Naive thymus-derived CD4-positive, alpha-beta T cell (primary cell): ENCODE results near the gene OCA2. TPM values are rescaled to one million over a fixed set of nuclear protein-coding genes. Genes with fewer than 3 reads are reported as not detected.

Source experiments
- ATAC-seq: fragments of 150-1000 bp; cut with Tn5 transposase; 2 replicates; pipeline ENCODE4 v1.10.0; 2021; ENCODE audit warnings: mild to moderate bottlenecking, moderate library complexity
- CTCF ChIA-PET: fragments of 350-600 bp; sonication (Branson Sonifier 250); formaldehyde crosslinking; loops from one replicate; lab custom pipeline; 2021; ENCODE audit warnings: antibody characterized with exemption; lab: Charles Lee
- POLR2A ChIA-PET: fragments of 350-600 bp; sonication (Branson Sonifier 250); formaldehyde crosslinking; loops from one replicate; lab custom pipeline; 2021; ENCODE audit warnings: antibody characterized with exemption, inconsistent platforms; lab: Charles Lee
- DNase-seq, 9 donors: peaks; one replicate each; pipeline versions ENCODE4 v3.0.0 to v3.0.0-alpha.2; 2020 to 2022; ENCODE audit warnings: mixed read lengths in 1 of 9
- H3K27ac ChIP-seq: one replicate; pipeline ENCODE4 v1.7.0; 2013; ENCODE audit warnings: mild to moderate bottlenecking, low read depth, low read length, moderate library complexity
- H3K27me3 ChIP-seq, 2 donors: one replicate each; pipeline ENCODE4 v1.7.0; 2013; ENCODE audit warnings: low read length in 2 of 2, mild to moderate bottlenecking in 2 of 2, moderate library complexity in 2 of 2; ENCODE audit not compliant: control insufficient read depth in 2 of 2, insufficient read depth in 2 of 2
- H3K36me3 ChIP-seq, 3 experiments: 1 replicate in 2 of 3; 2 replicates in 1 of 3; pipeline ENCODE4 v1.7.0; 2013; ENCODE audit warnings: low read length in 3 of 3, mild to moderate bottlenecking in 3 of 3, moderate library complexity in 1 of 3; ENCODE audit not compliant: insufficient read depth in 3 of 3, control insufficient read depth in 2 of 3
- H3K4me1 ChIP-seq, 2 donors: one replicate each; pipeline ENCODE4 v1.7.0; 2013; ENCODE audit warnings: low read length in 2 of 2, mild to moderate bottlenecking in 2 of 2, moderate library complexity in 1 of 2; ENCODE audit not compliant: control insufficient read depth in 2 of 2, insufficient read depth in 2 of 2
- H3K4me3 ChIP-seq: 2 replicates; pipeline ENCODE4 v1.7.0; 2013; ENCODE audit warnings: mild to moderate bottlenecking, low read length
- H3K9me3 ChIP-seq, 3 experiments: 1 replicate in 2 of 3; 2 replicates in 1 of 3; pipeline ENCODE4 v1.7.0; 2013; ENCODE audit warnings: low read length in 3 of 3; ENCODE audit not compliant: control insufficient read depth in 2 of 3
- H3K27ac Mint-ChIP-seq, 9 donors: one replicate each; pipeline ENCODE4 v1.8.0; 2020 to 2022; ENCODE audit warnings: mixed read lengths in 9 of 9, mild to moderate bottlenecking in 8 of 9, moderate library complexity in 5 of 9, inconsistent platforms in 2 of 9
- H3K27me3 Mint-ChIP-seq, 5 donors: one replicate each; pipeline ENCODE4 v1.8.0; 2021 to 2022; ENCODE audit warnings: mixed read lengths in 5 of 5, mild to moderate bottlenecking in 1 of 5
- H3K36me3 Mint-ChIP-seq, 5 donors: one replicate each; pipeline ENCODE4 v1.8.0; 2020 to 2022; ENCODE audit warnings: mixed read lengths in 5 of 5, mild to moderate bottlenecking in 3 of 5, inconsistent platforms in 1 of 5
- H3K4me1 Mint-ChIP-seq, 7 donors: one replicate each; pipeline ENCODE4 v1.8.0; 2020 to 2022; ENCODE audit warnings: mixed read lengths in 7 of 7, mild to moderate bottlenecking in 3 of 7, inconsistent platforms in 1 of 7
- H3K4me3 Mint-ChIP-seq, 10 donors: one replicate each; pipeline ENCODE4 v1.8.0; 2020 to 2022; ENCODE audit warnings: mild to moderate bottlenecking in 10 of 10, mixed read lengths in 10 of 10, moderate library complexity in 6 of 10, inconsistent platforms in 2 of 10
- H3K9me3 Mint-ChIP-seq, 11 donors: one replicate each; pipeline ENCODE4 v1.8.0; 2020 to 2022; ENCODE audit warnings: mixed read lengths in 11 of 11, mild to moderate bottlenecking in 4 of 11, inconsistent platforms in 1 of 11, moderate library complexity in 1 of 11
- intact Hi-C, 2 donors: fragments of 100-400 bp; cut with micrococcal nuclease; formaldehyde crosslinking; loops; one replicate each; pipeline ENCODE4 v1.15.1; 2023
- polyA plus RNA-seq, 2 donors: library from polyadenylated mRNA; unstranded; fragments of 300-500 nt; fragmentation: Illumina TruSeq; gene quantifications; one replicate each; pipeline ENCODE4 v1.2.3, GENCODE V29; 2021
- total RNA-seq, 6 experiments: library from RNA in 5 of 6; stranded (reverse) in 5 of 6; gene quantifications; 1 replicate in 5 of 6; 2 replicates in 1 of 6; pipeline ENCODE4 v1.2.3 and lab custom pipeline; 2021 to 2026

Gene OCA2
- total and polyA plus RNA-seq, 7 experiments from 2014 or later: not detected

GRCh38 chr15:28078191-28078719 is 20.9 kb downstream of the OCA2 start:
- ChIA-PET CTCF (no interaction called here), POLR2A (no interaction called here)
- ATAC-seq: no peak

GRCh38 chr15:28075573-28075972 is 23.5 kb downstream of the OCA2 start:
- H3K27me3 Mint-ChIP-seq: peaks cover 3 to 34% (median 19%) of the 10 kb centered on the region in 5 donors
- peaks cover 0 to 3% (median 1%) of the 10 kb centered on the region in 11 donors for H3K9me3 Mint-ChIP-seq
- Histone ChIP-seq H3K9me3 (no peaks in the 10 kb centered on the region), H3K27ac (no peak overlapping the region), H3K27me3 (no peaks in the 10 kb centered on the region), H3K36me3 (no peaks in the 10 kb centered on the region), H3K4me3 (no peak overlapping the region), H3K4me1 (no peaks in the 10 kb centered on the region)
- no peaks in the 10 kb centered on the region for H3K4me1 Mint-ChIP-seq
- intact Hi-C loops: no loop called here
- CTCF ChIA-PET: no interaction called here
- H3K27ac Mint-ChIP-seq: no peak overlapping the region
- ATAC-seq (no peak), DNase-seq (no peak)
- POLR2A ChIA-PET: no interaction called here
- no peak overlapping the region for H3K4me3 Mint-ChIP-seq
- H3K36me3 Mint-ChIP-seq: no peaks in the 10 kb centered on the region

More at GRCh38 chr15:28078191-28078719, 20.9 kb downstream of the OCA2 start:
- no peaks in the 10 kb centered on the region for H3K9me3 ChIP-seq
- peaks cover 0 to 3% (median 0%) of the 10 kb centered on the region in 11 donors for H3K9me3 Mint-ChIP-seq
- no peak overlapping the region for H3K27ac ChIP-seq
- H3K4me1 ChIP-seq: no peaks in the 10 kb centered on the region
- no peaks in the 10 kb centered on the region for H3K4me1 Mint-ChIP-seq
- no peak overlapping the region for H3K4me3 ChIP-seq
- H3K27ac Mint-ChIP-seq: no peak overlapping the region
- intact Hi-C loops: no loop called here
- no peaks in the 10 kb centered on the region for H3K27me3 ChIP-seq
- H3K36me3 ChIP-seq: no peaks in the 10 kb centered on the region
- H3K36me3 Mint-ChIP-seq: no peaks in the 10 kb centered on the region
- H3K4me3 Mint-ChIP-seq: no peak overlapping the region
- no peak for DNase-seq
- H3K27me3 Mint-ChIP-seq: peaks cover 3 to 30% (median 12%) of the 10 kb centered on the region in 5 donors

GRCh38 chr15:28068930-28069329 is 30.2 kb downstream of the OCA2 start:
- Mint-ChIP-seq H3K4me1 (no peaks in the 10 kb centered on the region), H3K36me3 (peaks cover 0 to 5% (median 0%) of the 10 kb centered on the region in 5 donors), H3K4me3 (no peak overlapping the region), H3K9me3 (peaks cover 0 to 29% (median 10%) of the 10 kb centered on the region in 11 donors), H3K27ac (no peak overlapping the region), H3K27me3 (peaks cover 9 to 48% (median 37%) of the 10 kb centered on the region in 5 donors)
- no peaks in the 10 kb centered on the region for H3K9me3 ChIP-seq
- H3K27ac ChIP-seq: no peak overlapping the region
- DNase-seq (no peak), ATAC-seq (no peak)
- POLR2A ChIA-PET: no interaction called here
- CTCF ChIA-PET: no interaction called here
- no peak overlapping the region for H3K4me3 ChIP-seq
- intact Hi-C loops: no loop called here
- no peaks in the 10 kb centered on the region for H3K36me3 ChIP-seq
- H3K27me3 ChIP-seq: no peaks in the 10 kb centered on the region
- H3K4me1 ChIP-seq: no peaks in the 10 kb centered on the region

- Mint-ChIP-seq H3K4me1 (peaks cover 0 to 1% (median 0%) of the 10 kb centered on the region in 7 donors), H3K9me3 (peaks cover 0 to 48% (median 15%) of the 10 kb centered on the region in 11 donors), H3K4me3 (no peak overlapping the region), H3K36me3 (peaks cover 0 to 5% (median 0%) of the 10 kb centered on the region in 5 donors), H3K27me3 (peaks cover 9 to 33% (median 31%) of the 10 kb centered on the region in 5 donors), H3K27ac (no peak overlapping the region)
- no peaks in the 10 kb centered on the region for H3K36me3 ChIP-seq
- intact Hi-C loops: no loop called here
- CTCF ChIA-PET: no interaction called here
- H3K4me3 ChIP-seq: no peak overlapping the region
- no peak for ATAC-seq
- peaks cover 0 to 4% (median 0%) of the 10 kb centered on the region in 3 experiments for H3K9me3 ChIP-seq
- POLR2A ChIA-PET: no interaction called here
- H3K4me1 ChIP-seq: no peaks in the 10 kb centered on the region
- no peak for DNase-seq
- H3K27ac ChIP-seq: no peak overlapping the region
- no peaks in the 10 kb centered on the region for H3K27me3 ChIP-seq
These were observed 32.9 kb downstream of the OCA2 start for GRCh38 chr15:28066231-28066630.

GRCh38 chr15:28060005-28060404 is 39.1 kb downstream of the OCA2 start:
- no peak overlapping the region for H3K4me3 Mint-ChIP-seq
- H3K27me3 Mint-ChIP-seq: peaks cover 0 to 20% (median 6%) of the 10 kb centered on the region in 5 donors
- Histone ChIP-seq H3K4me3 (no peak overlapping the region), H3K27me3 (no peaks in the 10 kb centered on the region), H3K9me3 (peaks cover 0 to 9% (median 0%) of the 10 kb centered on the region in 3 experiments), H3K4me1 (no peaks in the 10 kb centered on the region), H3K27ac (no peak overlapping the region), H3K36me3 (no peaks in the 10 kb centered on the region)
- DNase-seq: no peak
- H3K27ac Mint-ChIP-seq: no peak overlapping the region
- ATAC-seq: no peak
- POLR2A ChIA-PET: no interaction called here
- peaks cover 0 to 1% (median 0%) of the 10 kb centered on the region in 7 donors for H3K4me1 Mint-ChIP-seq
- peaks cover 0 to 5% (median 0%) of the 10 kb centered on the region in 5 donors for H3K36me3 Mint-ChIP-seq
- peaks cover 0 to 43% (median 19%) of the 10 kb centered on the region in 11 donors for H3K9me3 Mint-ChIP-seq
- intact Hi-C loops: no loop called here
- CTCF ChIA-PET: no interaction called here

GRCh38 chr15:28058082-28058481 is 41.0 kb downstream of the OCA2 start:
- H3K9me3 ChIP-seq: peaks cover 0 to 9% (median 0%) of the 10 kb centered on the region in 3 experiments
- Mint-ChIP-seq H3K27ac (no peak overlapping the region), H3K4me1 (peaks cover 0 to under 1% (median 0%) of the 10 kb centered on the region in 7 donors), H3K27me3 (peaks cover 0 to 20% (median 2%) of the 10 kb centered on the region in 5 donors), H3K36me3 (no peaks in the 10 kb centered on the region), H3K9me3 (peaks cover 0 to 28% (median 7%) of the 10 kb centered on the region in 11 donors), H3K4me3 (no peak overlapping the region)
- H3K36me3 ChIP-seq: no peaks in the 10 kb centered on the region
- ChIA-PET POLR2A (no interaction called here), CTCF (no interaction called here)
- intact Hi-C loops: no loop called here
- H3K27me3 ChIP-seq: no peaks in the 10 kb centered on the region
- no peak overlapping the region for H3K27ac ChIP-seq
- H3K4me1 ChIP-seq: no peaks in the 10 kb centered on the region
- H3K4me3 ChIP-seq: no peak overlapping the region
- no peak for ATAC-seq
- DNase-seq: no peak
